KMS-11 (cell line): ENCODE measurements around the gene DCLRE1B.

Experiments used
- H2AFZ ChIP-seq: fragments of 200-600 bp; sonication (generic); 2 replicates; pipeline ENCODE4 v1.6.1; 2016; ENCODE audit warnings: antibody characterized with exemption, mixed run types, low read depth
- H3K27ac ChIP-seq: fragments of 200-600 bp; sonication (generic); 2 replicates; pipeline ENCODE4 v1.6.1; 2016; ENCODE audit warnings: mild to moderate bottlenecking, mixed run types
- H3K27me3 ChIP-seq: fragments of 200-600 bp; sonication (generic); 2 replicates; pipeline ENCODE4 v1.6.1; 2017; ENCODE audit warnings: mild to moderate bottlenecking, low read depth, mixed run types, moderate library complexity; ENCODE audit not compliant: insufficient read depth
- H3K36me3 ChIP-seq: fragments of 200-600 bp; sonication (generic); 2 replicates; pipeline ENCODE4 v1.6.1; 2017; ENCODE audit warnings: mild to moderate bottlenecking, mixed run types; ENCODE audit not compliant: insufficient read depth
- H3K4me1 ChIP-seq: fragments of 200-600 bp; sonication (generic); 2 replicates; pipeline ENCODE4 v1.6.1; 2016; ENCODE audit warnings: mild to moderate bottlenecking, low read depth, mixed run types; ENCODE audit not compliant: poor library complexity, severe bottlenecking
- H3K4me2 ChIP-seq: fragments of 200-600 bp; sonication (generic); 2 replicates; pipeline ENCODE4 v1.7.0; 2016; ENCODE audit warnings: mild to moderate bottlenecking, mixed run types
- H3K4me3 ChIP-seq: fragments of 200-600 bp; sonication (generic); IDR thresholded peaks from 2 replicates; pipeline ENCODE4 v1.6.1; 2017; ENCODE audit warnings: low read depth, low read length, mixed read lengths; ENCODE audit not compliant: insufficient read depth
- H3K79me2 ChIP-seq: fragments of 200-600 bp; sonication (generic); 2 replicates; pipeline ENCODE4 v1.6.1; 2016; ENCODE audit warnings: low read depth, mixed run types; ENCODE audit not compliant: insufficient read depth
- H3K9ac ChIP-seq: fragments of 200-600 bp; sonication (generic); 2 replicates; pipeline ENCODE4 v1.6.1; 2016; ENCODE audit warnings: mild to moderate bottlenecking, mixed run types
- H4K20me1 ChIP-seq: fragments of 200-600 bp; sonication (generic); 2 replicates; pipeline ENCODE4 v1.6.1; 2016; ENCODE audit warnings: mild to moderate bottlenecking, mixed run types; ENCODE audit not compliant: insufficient read depth
- CTCF ChIP-seq: fragments of 200-600 bp; sonication (generic); conservative IDR thresholded peaks from 2 replicates; pipeline ENCODE4 v1.6.1; 2017; ENCODE audit warnings: low read depth, mild to moderate bottlenecking, antibody characterized with exemption, low read length, moderate library complexity, mixed read lengths

The DCLRE1B gene

DNA sequence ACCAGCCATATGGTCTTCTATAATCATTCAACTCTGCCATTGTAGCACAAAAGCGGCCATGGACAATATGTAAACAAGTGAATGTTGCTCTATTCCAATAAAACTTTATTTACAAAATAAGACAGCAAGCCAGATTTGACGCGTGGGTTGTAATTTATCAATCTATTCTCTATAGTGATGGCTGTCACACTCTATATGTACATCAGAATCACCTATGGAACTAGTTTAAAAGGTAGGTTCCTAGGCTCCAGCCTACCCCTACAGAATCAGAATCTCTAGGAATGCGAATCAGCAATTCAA, 25.4 kb upstream of the DCLRE1B start:
- Histone ChIP-seq H4K20me1 (no peaks in the 10 kb centered on the region), H3K4me3 (peak overlapping the region; percentile 39), H3K9ac (peak overlapping the region; percentile 59; the same call in 1 of the 2 replicates), H3K79me2 (no peaks in the 10 kb centered on the region), H3K27ac (peak overlapping the region; percentile 95), H2AFZ (peak overlapping the region; percentile 88; the same call in 1 of the 2 replicates), H3K4me1 (peaks cover 61% of the 10 kb centered on the region), H3K27me3 (no peaks in the 10 kb centered on the region), H3K4me2 (peak overlapping the region; percentile 93), H3K36me3 (no peaks in the 10 kb centered on the region)
- no peak for TF ChIP-seq CTCF

GRCh38 chr1:113881661-113882060, 23.5 kb upstream of the DCLRE1B start:
- Histone ChIP-seq H3K4me1 (peaks cover 45% of the 10 kb centered on the region), H3K9ac (peak overlapping the region; percentile 59; the same call in 1 of the 2 replicates), H4K20me1 (no peaks in the 10 kb centered on the region), H3K27ac (peak overlapping the region; percentile 95; the same call in 1 of the 2 replicates), H2AFZ (peak overlapping the region; percentile 88; the same call in 1 of the 2 replicates), H3K79me2 (no peaks in the 10 kb centered on the region), H3K4me2 (peak overlapping the region; percentile 93; the same call in 1 of the 2 replicates), H3K36me3 (no peaks in the 10 kb centered on the region), H3K4me3 (no peak overlapping the region), H3K27me3 (no peaks in the 10 kb centered on the region)
- no peak for TF ChIP-seq CTCF

DNA sequence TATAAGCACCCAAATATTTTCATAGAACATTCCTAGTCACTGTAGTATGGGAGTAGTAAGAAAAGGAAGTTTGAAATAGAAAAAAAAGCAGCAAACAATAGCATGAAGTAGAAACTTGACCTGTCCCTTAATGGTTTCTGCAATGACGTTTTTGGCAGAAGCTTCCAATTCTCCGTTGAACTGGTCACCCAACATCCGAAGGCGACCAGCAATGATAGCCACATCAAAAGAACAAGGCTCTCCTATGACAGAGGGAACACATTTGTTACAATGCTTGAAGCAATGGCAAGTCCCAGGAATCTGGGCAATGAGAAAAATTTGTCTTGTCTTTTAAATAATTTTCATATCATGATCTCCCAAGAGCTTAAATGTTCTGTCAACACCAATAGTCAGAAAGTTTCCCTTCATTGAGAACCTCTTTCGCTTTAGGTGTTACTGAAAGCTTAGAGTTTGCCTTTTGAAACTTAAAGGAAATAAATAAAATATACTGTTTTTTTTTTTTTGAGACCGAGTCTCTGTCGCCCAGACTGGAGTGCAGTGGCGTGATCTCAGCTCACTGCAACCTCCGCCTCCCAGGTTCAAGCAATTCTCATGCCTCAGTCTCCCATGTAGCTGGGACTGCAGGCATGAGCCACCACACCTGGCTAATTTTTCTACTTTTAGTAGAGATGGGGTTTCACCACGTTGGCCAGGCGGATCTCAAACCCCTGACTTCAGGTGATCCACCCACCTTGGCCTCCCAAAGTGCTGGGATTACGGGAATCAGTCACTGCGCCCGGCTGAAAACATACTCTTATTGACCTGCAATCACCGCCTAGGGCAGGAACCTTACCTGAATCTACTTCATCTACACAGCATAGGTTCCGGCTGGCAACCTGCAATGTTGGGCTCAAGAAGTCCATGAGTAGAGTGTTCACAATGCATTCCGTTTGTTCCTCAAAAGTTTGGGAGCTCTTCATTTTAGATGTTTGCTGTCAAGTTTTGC, 18.4 kb upstream of the DCLRE1B start:
- Histone ChIP-seq H3K4me3 (no peak overlapping the region), H3K27ac (no peak overlapping the region), H3K79me2 (no peaks in the 10 kb centered on the region), H4K20me1 (no peaks in the 10 kb centered on the region), H3K4me2 (no peak overlapping the region), H3K36me3 (no peaks in the 10 kb centered on the region), H3K9ac (no peak overlapping the region), H3K4me1 (peaks cover 9% of the 10 kb centered on the region), H3K27me3 (no peaks in the 10 kb centered on the region), H2AFZ (no peak overlapping the region)
- no peak for TF ChIP-seq CTCF

DNA sequence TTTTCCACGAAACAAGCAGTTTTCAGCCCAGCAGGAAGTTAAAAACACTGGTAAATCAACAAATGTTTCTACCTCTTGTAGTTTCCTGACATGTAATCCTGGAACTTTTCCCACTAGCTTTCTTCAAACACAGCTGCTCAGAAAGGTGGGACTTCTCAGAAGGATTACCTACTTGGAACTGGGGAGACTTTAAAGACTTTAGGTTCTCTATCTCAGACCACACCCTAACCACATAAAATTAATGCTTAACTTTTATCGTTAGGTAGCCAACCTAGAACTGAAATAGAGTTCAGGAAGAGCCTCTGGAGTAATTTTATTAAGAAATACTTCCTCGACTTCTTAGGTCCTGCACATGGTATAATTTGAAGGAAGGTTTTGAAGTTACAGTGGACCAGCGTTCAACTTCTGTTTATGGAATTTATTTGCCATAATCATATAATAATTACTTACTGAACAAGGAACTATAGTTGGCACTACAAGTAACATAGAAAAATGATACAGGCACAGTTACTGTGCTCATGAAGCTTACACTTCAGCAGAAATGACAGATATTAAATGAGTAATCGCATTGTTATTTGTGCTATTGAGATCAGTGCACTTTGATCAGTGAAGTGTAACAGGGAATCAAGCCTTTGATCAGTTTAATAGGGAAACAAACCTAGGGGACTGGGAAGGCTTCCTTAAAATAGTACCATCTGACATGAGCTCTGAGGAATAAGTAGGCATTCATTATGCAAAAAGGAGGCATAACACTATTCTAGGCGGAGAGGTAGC, 17.5 kb upstream of the DCLRE1B start, which contains the start of gene BCL2L15:
BCL2L15 (minus strand) TSS at position 180 of the 774 bp plus-strand sequence. CDS start 206 bp downstream, outside the sequence.
- no peaks in the 10 kb centered on the region for H3K27me3 ChIP-seq
- no peaks in the 10 kb centered on the region for H3K36me3 ChIP-seq
- H3K4me2 ChIP-seq: no peak within 1 kb of the TSS
- TF ChIP-seq CTCF: no peak
- H3K4me1 ChIP-seq: peaks cover under 1% of the 10 kb centered on the region
- no peaks in the 10 kb centered on the region for H3K79me2 ChIP-seq
- no peak within 1 kb of the TSS for H3K9ac ChIP-seq
- no peak within 1 kb of the TSS for H3K4me3 ChIP-seq
- no peak within 1 kb of the TSS for H3K27ac ChIP-seq
- H4K20me1 ChIP-seq: no peaks in the 10 kb centered on the region
- H2AFZ ChIP-seq: no peak within 1 kb of the TSS
